ENCODE data around the gene FNDC4. TPM values are rescaled to one million over a fixed set of nuclear protein-coding genes. Genes with fewer than 3 reads are reported as not detected.

FNDC4 gene
- total and polyA plus RNA-seq, 2 of the 8 experiments (the other 6 are each of a cell fraction or from before 2014, with no cell fraction given): 14.1 to 14.7 TPM

DNA sequence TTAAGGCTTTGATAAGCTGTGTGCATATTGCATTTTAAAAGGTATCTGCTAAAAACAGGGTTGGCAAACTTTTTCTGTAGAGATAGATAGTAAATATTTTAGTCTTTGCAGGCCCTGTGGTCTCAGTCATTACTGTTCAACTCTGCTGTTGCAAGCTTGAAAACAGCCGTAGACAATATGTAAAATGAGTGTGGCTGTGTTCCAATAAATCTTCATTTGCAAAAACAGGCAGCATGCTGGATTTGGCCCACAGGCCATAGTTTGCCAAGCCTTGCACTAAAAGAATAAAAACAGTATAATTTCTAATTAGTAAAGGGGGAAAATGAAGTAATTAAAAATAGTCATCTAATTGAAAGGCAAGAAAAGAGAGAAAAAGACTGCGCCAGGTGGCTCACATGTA is 37.0 kb upstream of the FNDC4 start:
- ChIA-PET POLR2A (ENCODE audit: partially characterized antibody) (no interaction called here), CTCF (ENCODE audit: partially characterized antibody) (interaction anchor here (0.8 kb wide), 1 partner anchor 1439 kb away, joined by 3 read pairs; no protein-coding TSS in a partner anchor)
- Histone ChIP-seq H4K8ac (ENCODE audit: extremely low read depth, insufficient read depth, low read length) (no peak overlapping the region), H4K5ac (ENCODE audit: insufficient read length, low read depth, low read length) (no peak overlapping the region), H3K4me2 (ENCODE audit: insufficient read depth in 1 of 2, low read depth in 2 of 2, low read length in 2 of 2) (no peak overlapping the region), H2BK15ac (ENCODE audit: low read length) (no peak overlapping the region), H4K20me1 (replicated peaks in 1 of 2; ENCODE audit: control insufficient read depth in 1 of 2, insufficient read depth in 2 of 2, low read length in 2 of 2) (no peaks in the 10 kb centered on the region), H3K23me2 (ENCODE audit: low read depth, low read length) (no peaks in the 10 kb centered on the region), H3K18ac (ENCODE audit: extremely low read depth, low read length) (no peak overlapping the region), H2AFZ (ENCODE audit: low read length) (no peak overlapping the region), H2BK5ac (ENCODE audit: low read depth, low read length) (no peak overlapping the region), H3K4me3 (ENCODE audit: extremely low read depth in 1 of 4, insufficient read depth in 2 of 4, low read depth in 3 of 4, low read length in 4 of 4) (no peak overlapping the region), H2BK120ac (replicated peaks; ENCODE audit: low read depth, low read length) (no peak overlapping the region), H3K9me3 (ENCODE audit: insufficient read depth in 2 of 2, low read depth in 1 of 2, low read length in 1 of 2) (no peaks in the 10 kb centered on the region), H3K4ac (replicated peaks; ENCODE audit: insufficient read length, low read depth, low read length) (no peak overlapping the region), H3K56ac (replicated peaks; ENCODE audit: insufficient read length, low read depth, low read length) (no peak overlapping the region), H3K27ac (ENCODE audit: low read depth, low read length) (no peak overlapping the region), H3K23ac (ENCODE audit: insufficient read length) (no peak overlapping the region), H3K79me2 (ENCODE audit: control insufficient read depth in 1 of 2, insufficient read depth in 2 of 2, low read length in 2 of 2) (no peaks in the 10 kb centered on the region), H3K79me1 (ENCODE audit: low read depth, low read length) (no peaks in the 10 kb centered on the region), H3K27me3 (replicated peaks in 1 of 4; ENCODE audit: control insufficient read depth in 3 of 4, extremely low read depth in 1 of 4, insufficient read depth in 3 of 4, low read length in 3 of 4) (no peaks in the 10 kb centered on the region), H3K36me3 (ENCODE audit: control insufficient read depth in 2 of 4, insufficient read depth in 4 of 4, low read length in 3 of 4) (no peaks in the 10 kb centered on the region), H3K4me1 (replicated peaks in 1 of 4; ENCODE audit: control insufficient read depth in 3 of 4, insufficient read depth in 4 of 4, low read length in 3 of 4) (no peaks in the 10 kb centered on the region), H2BK12ac (ENCODE audit: low read depth, low read length) (no peak overlapping the region), H4K91ac (replicated peaks; ENCODE audit: insufficient read length, low read length) (no peak overlapping the region), H3K14ac (ENCODE audit: insufficient read length) (no peak overlapping the region), H3K9ac (replicated peaks in 1 of 4; ENCODE audit: extremely low read depth in 1 of 4, low read depth in 3 of 4, low read length in 3 of 4) (no peak overlapping the region), H2BK20ac (ENCODE audit: low read length) (no peak overlapping the region), H2AK5ac (ENCODE audit: low read depth, low read length) (no peak overlapping the region)
- no peak for DNase-seq (ENCODE audit: low read depth in 1 of 2, low spot score in 2 of 2)
- WGBS, 2 experiments (ENCODE audit: extremely low coverage in 1 of 2, insufficient coverage in 1 of 2, insufficient read length in 1 of 2, insufficient replicate concordance in 2 of 2, low coverage in 1 of 2, low lambda C conversion rate in 2 of 2, missing lambda C conversion rate in 1 of 2): 90% methylated on average over 2 of the region's 2 CpGs; no CpG with 5 or more reads in 1 of the 2 experiments
- FAIRE-seq: no peak
- TF ChIP-seq YY1 (IDR thresholded peaks at IDR 0.05; ENCODE audit: low read depth, low read length) (no peak), SRF (IDR thresholded peaks at IDR 0.05; ENCODE audit: low read depth, low read length) (no peak), GTF2F1 (IDR thresholded peaks at IDR 0.05; ENCODE audit: borderline replicate concordance, low read depth, low read length) (no peak), BRCA1 (IDR thresholded peaks at IDR 0.05; ENCODE audit: low read depth, low read length) (no peak), ZNF274 (IDR thresholded peaks at IDR 0.05; ENCODE audit: borderline replicate concordance, extremely low read depth, low read length) (no peak)
- TF ChIP-seq, protein P1, sequence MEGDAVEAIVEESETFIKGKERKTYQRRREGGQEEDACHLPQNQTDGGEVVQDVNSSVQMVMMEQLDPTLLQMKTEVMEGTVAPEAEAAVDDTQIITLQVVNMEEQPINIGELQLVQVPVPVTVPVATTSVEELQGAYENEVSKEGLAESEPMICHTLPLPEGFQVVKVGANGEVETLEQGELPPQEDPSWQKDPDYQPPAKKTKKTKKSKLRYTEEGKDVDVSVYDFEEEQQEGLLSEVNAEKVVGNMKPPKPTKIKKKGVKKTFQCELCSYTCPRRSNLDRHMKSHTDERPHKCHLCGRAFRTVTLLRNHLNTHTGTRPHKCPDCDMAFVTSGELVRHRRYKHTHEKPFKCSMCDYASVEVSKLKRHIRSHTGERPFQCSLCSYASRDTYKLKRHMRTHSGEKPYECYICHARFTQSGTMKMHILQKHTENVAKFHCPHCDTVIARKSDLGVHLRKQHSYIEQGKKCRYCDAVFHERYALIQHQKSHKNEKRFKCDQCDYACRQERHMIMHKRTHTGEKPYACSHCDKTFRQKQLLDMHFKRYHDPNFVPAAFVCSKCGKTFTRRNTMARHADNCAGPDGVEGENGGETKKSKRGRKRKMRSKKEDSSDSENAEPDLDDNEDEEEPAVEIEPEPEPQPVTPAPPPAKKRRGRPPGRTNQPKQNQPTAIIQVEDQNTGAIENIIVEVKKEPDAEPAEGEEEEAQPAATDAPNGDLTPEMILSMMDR (IDR thresholded peaks at IDR 0.05; ENCODE audit: control extremely low read depth in 1 of 3, insufficient read depth in 1 of 3, low read depth in 1 of 3, low read length in 3 of 3): no peak
